ENCODE results near the gene KCNJ4. TPM values are rescaled to one million over a fixed set of nuclear protein-coding genes. Genes with fewer than 3 reads are reported as not detected.

Gene KCNJ4
- total RNA-seq, 1 experiment from 2014 or later: 0.92 TPM

GRCh38 chr22:38494939-38495338 is 39.9 kb upstream of the KCNJ4 start:
- DNase-seq: no peak
- Histone ChIP-seq H3K23me2 (ENCODE audit: insufficient read length, low read depth, low read length, poor library complexity, severe bottlenecking) (no peaks in the 10 kb centered on the region), H4K20me1 (ENCODE audit: control insufficient read depth, insufficient read depth, insufficient read length) (no peaks in the 10 kb centered on the region), H2BK20ac (ENCODE audit: low read depth, low read length, poor library complexity, severe bottlenecking) (no peak overlapping the region), H2AK5ac (ENCODE audit: insufficient read length, low read length) (no peak overlapping the region), H2BK120ac (ENCODE audit: low read depth, low read length, poor library complexity, severe bottlenecking) (no peak overlapping the region), H4K91ac (ENCODE audit: insufficient read length, low read depth, low read length) (no peak overlapping the region), H3K9me3 (ENCODE audit: control insufficient read depth, low read depth, low read length) (no peaks in the 10 kb centered on the region), H3K27me3 (ENCODE audit: insufficient read depth, low read length) (no peaks in the 10 kb centered on the region), H3K79me2 (ENCODE audit: insufficient read depth, low read length) (0 out of 2 replicates have a peak, but pooled peaks cover 2% of the 10 kb centered on the region), H2AFZ (ENCODE audit: low read length) (no peak overlapping the region), H2BK5ac (ENCODE audit: insufficient read length, low read length) (no peak overlapping the region), H3K14ac (ENCODE audit: insufficient read depth, low read length) (no peak overlapping the region), H3K79me1 (ENCODE audit: insufficient read depth, low read depth, low read length, poor library complexity, severe bottlenecking) (peaks cover 5% of the 10 kb centered on the region), H2BK12ac (ENCODE audit: insufficient read length, low read depth, low read length) (no peak overlapping the region), H3K4ac (ENCODE audit: low read depth, low read length) (no peak overlapping the region), H3K18ac (ENCODE audit: insufficient read length, low read depth, low read length) (no peak overlapping the region), H4K5ac (ENCODE audit: insufficient read length, low read depth, low read length) (no peak overlapping the region), H3K23ac (ENCODE audit: insufficient read length, low read depth, low read length) (no peak overlapping the region), H3T11ph (ENCODE audit: low read length) (no peak overlapping the region), H3K9ac (ENCODE audit: extremely low read depth, insufficient read length, low read length) (no peak overlapping the region), H3K27ac (ENCODE audit: insufficient read length, low read depth, low read length) (no peak overlapping the region), H4K8ac (replicated peaks; ENCODE audit: insufficient read length, low read depth, low read length) (no peak overlapping the region), H3K56ac (ENCODE audit: insufficient read length, low read depth, low read length) (no peak overlapping the region), H2BK15ac (ENCODE audit: low read depth, low read length) (no peak overlapping the region), H3K4me2 (ENCODE audit: insufficient read depth, insufficient read length, low read length) (no peak overlapping the region), H3K4me1 (ENCODE audit: insufficient read depth, low read length) (no peaks in the 10 kb centered on the region)
- peak overlapping the region in 2 of 3 experiments; percentile 55 to 85; a peak in 3 of 7 replicates for H3K27ac Mint-ChIP-seq
- no peaks in the 10 kb centered on the region for H3K27me3 Mint-ChIP-seq (ENCODE audit: low read depth)
- WGBS (ENCODE audit: extremely low coverage, insufficient read length, low lambda C conversion rate): no CpG with 5 or more reads among the region's 12 CpGs
- peak; percentile 36; the same call in 1 of the 3 replicates for TF ChIP-seq CTCF (conservative IDR thresholded peaks at IDR 0.05)
- H3K9me3 Mint-ChIP-seq: no peaks in the 10 kb centered on the region
- H3K36me3 Mint-ChIP-seq (ENCODE audit: insufficient read depth in 1 of 3, low read depth in 3 of 3): peaks cover 73 to 97% (median 92%) of the 10 kb centered on the region in 3 experiments
- no peak overlapping the region for H3K4me3 Mint-ChIP-seq
- peaks cover 13 to 23% of the 10 kb centered on the region in 2 experiments; a peak in 3 of 4 replicates for H3K4me1 Mint-ChIP-seq

Data from H9 (cell line).